K562 (cell line): ENCODE results near the gene FCSK. TPM values are rescaled to one million over a fixed set of nuclear protein-coding genes. Genes with fewer than 3 reads are reported as not detected.

Experiments used
- BRF1 ChIP-seq: IDR thresholded peaks from 3 replicates; pipeline ENCODE4 v1.6.1; 2011; ENCODE audit warnings: borderline replicate concordance, mild to moderate bottlenecking; ENCODE audit not compliant: insufficient read length; ENCODE audit errors: extremely low read depth
- E4F1 ChIP-seq: fragments of 250-450 bp; sonication (Bioruptor Pico); IDR thresholded peaks from 2 replicates; pipeline ENCODE4 v1.5.0; 2021; ENCODE audit warnings: mild to moderate bottlenecking, borderline replicate concordance
- FOXJ2 ChIP-seq: fragments of 200-800 bp; sonication (Bioruptor generic); IDR thresholded peaks from 2 replicates; pipeline ENCODE4 v1.6.1; 2016; ENCODE audit warnings: missing genetic modification characterization, missing compliant biosample characterization
- HIVEP1 ChIP-seq: fragments of 250-450 bp; sonication (Bioruptor Pico); IDR thresholded peaks from 2 replicates; pipeline ENCODE4 v1.4.0; 2020; ENCODE audit warnings: mild to moderate bottlenecking
- MBD1 ChIP-seq: fragments of 250-450 bp; sonication (Bioruptor Pico); IDR thresholded peaks from 2 replicates; pipeline ENCODE4 v1.8.0; 2022; ENCODE audit warnings: inconsistent platforms
- MTA1 ChIP-seq: fragments of 450-650 bp; IDR thresholded peaks from 2 replicates; pipeline ENCODE4 v1.6.1; 2017; ENCODE audit warnings: borderline replicate concordance
- NFRKB ChIP-seq: fragments of 450-650 bp; IDR thresholded peaks from 2 replicates; pipeline ENCODE4 v1.6.1; 2016; ENCODE audit warnings: low read depth
- SREBF2 ChIP-seq: sonication (generic); formaldehyde crosslinking; IDR thresholded peaks from 2 replicates; pipeline ENCODE4 v1.4.0; 2020; ENCODE audit warnings: mild to moderate bottlenecking, missing genetic modification reagents
- TBL1XR1 ChIP-seq, 2 experiments: IDR thresholded peaks; 2 replicates each; pipeline ENCODE4 v1.6.1; 2012; ENCODE audit warnings: improper control_type of control experiment in 2 of 2, low read length in 2 of 2, mild to moderate bottlenecking in 1 of 2
- ZNF764 ChIP-seq: fragments of 250-450 bp; sonication (Bioruptor Pico); IDR thresholded peaks from 2 replicates; pipeline ENCODE4 v1.4.0; 2020; ENCODE audit warnings: low read depth, mild to moderate bottlenecking, moderate library complexity
- polyA plus RNA-seq, 8 experiments: library from polyadenylated mRNA; depleted of rRNA in 4 of 8; stranded (reverse) in 5 of 8; unstranded in 3 of 8; fragments of >200 nt; fragmentation: Nextera tagmentation in 2 of 8; fragmentation: Illumina TruSeq in 1 of 8; extraction: Ambion mirVana in 2 of 8; extraction: Trizol in 1 of 8; gene quantifications; 2 replicates each; pipeline versions ENCODE4 v1.2.1 to v1.2.3, GENCODE V29; 2011 to 2014; ENCODE audit warnings: inconsistent platforms in 1 of 8, missing spikeins in 1 of 8
- total RNA-seq, 7 experiments: library from RNA; depleted of rRNA in 6 of 7; stranded (reverse); fragments of >200 nt in 6 of 7; fragmentation: Illumina TruSeq in 2 of 7; extraction: Trizol in 2 of 7; gene quantifications; 2 replicates each; pipeline versions ENCODE4 v1.2.1 to v1.2.3, GENCODE V29; 2011 to 2021; ENCODE audit warnings: low replicate concordance in 1 of 7

The FCSK gene
- total and polyA plus RNA-seq, 9 of the 15 experiments (the other 6 are each of a cell fraction or from before 2014, with no cell fraction given): 0.92 to 18.6 (median 8.3) TPM

GRCh38 chr16:70495425-70496182 lies 41.2 kb downstream of the FCSK start (continued):
- no peak for TF ChIP-seq SREBF2 (CRISPR knock-in tag)
- TF ChIP-seq ZNF764 (CRISPR knock-in tag): no peak
- TF ChIP-seq NFRKB: no peak
- no peak for TF ChIP-seq E4F1 (CRISPR knock-in tag)
- TF ChIP-seq TBL1XR1 (IDR thresholded peaks at IDR 0.05; ENCODE audit: low read length in 2 of 2): no peak
- TF ChIP-seq HIVEP1: no peak
- no peak for TF ChIP-seq MBD1
- TF ChIP-seq BRF1: no peak
- TF ChIP-seq FOXJ2: no peak
- TF ChIP-seq MTA1: no peak
